ENCODE results near the gene ZP1. TPM values are rescaled to one million over a fixed set of nuclear protein-coding genes. Genes with fewer than 3 reads are reported as not detected.

ZP1 gene
- total RNA-seq, 1 donor from 2014 or later = 1.4 TPM

DNA sequence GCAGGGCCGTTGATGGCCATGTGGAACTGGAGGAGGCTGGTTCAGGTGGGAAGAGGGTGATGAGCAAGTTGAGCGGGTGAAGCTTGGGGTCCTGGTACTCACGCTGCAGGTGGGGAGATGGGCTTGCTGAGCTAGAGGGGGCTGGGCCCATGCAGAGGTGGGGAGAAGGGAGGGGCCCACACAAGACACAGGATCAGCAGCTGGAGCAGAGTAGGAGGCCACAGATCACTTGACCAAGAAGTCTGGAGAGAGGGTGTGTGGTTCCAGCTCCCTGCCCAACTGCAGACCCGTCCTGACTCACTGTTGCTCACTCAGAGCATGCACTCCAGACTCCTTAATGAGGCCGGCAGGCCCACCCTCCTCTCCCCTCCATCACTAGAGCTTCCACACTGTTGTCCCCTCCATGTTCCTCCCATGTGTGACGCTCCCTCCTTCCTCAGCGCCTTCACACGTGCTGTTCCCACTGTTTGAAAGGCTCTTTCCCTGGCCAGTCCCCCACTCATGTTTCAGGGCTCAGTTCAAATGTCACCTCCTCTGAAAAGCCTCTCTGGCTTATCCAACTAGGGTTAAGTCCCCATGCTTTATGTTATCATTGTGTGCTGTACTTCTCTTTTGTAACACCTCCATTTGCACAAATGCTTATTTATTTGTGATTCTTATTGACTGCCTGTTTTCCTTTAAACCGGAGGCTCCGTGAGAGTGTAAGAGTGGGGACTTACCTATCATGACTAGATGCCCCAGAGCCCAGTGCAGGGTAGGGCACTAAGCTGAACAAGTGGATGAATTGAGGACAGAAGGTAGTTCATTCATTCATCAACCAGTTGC, 23.1 kb upstream of the ZP1 start:
- DNase-seq (ENCODE audit: low spot score) = no peak

DNA sequence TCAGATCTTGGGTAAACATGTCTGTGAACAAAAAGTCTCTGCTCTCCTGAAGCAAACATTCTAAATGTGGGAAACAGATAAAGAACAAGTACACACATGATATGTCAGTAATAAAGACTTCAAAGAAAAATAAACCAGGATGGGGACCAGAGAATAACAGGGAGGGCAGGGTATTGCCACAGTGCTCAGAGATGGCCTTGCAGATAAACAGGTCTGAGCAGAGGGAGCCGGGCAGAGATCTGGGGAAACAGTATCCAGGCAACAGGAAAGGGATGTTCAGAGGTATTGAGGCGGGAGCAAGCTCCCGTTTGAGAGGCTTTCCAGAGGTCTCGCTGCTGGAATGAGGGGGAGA, 22.5 kb upstream of the ZP1 start:
- no peak for DNase-seq (ENCODE audit: low spot score)

DNA sequence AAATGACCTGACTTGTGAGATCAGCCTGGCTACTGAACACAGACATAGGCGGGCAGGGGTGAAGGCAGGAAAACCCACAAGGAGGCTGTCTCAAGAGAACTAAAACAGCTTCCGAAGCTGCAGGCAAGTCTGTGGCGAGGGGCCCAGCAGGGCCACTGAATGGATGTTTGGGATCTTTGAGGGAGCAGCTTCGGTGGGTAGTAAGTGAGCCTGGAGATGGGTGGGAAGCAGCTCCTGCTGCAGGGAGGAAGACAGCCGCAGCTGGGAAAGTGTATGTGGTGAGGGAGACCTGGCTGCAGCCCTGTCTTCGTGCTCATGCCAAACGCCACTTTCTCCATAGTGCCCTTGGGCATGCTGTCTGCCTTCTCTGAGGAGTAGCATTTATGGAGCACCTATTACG, 22.0 kb upstream of the ZP1 start:
- DNase-seq (ENCODE audit: low spot score) = no peak

DNA sequence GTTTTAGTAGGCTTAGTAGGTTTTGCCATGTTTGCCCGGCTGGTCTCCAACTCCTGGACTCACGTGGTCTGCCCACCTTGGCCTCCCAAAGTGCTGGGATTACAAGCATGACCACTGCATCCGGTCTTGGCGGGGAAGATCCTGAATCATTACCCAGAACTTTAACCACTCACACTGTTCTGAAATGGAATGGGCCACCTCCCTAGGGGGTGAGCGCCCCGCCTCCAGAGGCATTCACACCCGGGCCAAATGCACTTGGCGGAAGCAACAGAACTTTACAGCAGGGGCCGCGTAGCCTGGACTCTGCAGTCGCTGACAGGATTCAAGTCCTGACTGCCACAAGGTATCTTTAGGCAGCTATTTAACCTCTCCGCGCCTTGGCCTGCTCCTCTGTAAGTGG, 20.1 kb upstream of the ZP1 start:
- no peak for DNase-seq (ENCODE audit: low spot score)

DNA sequence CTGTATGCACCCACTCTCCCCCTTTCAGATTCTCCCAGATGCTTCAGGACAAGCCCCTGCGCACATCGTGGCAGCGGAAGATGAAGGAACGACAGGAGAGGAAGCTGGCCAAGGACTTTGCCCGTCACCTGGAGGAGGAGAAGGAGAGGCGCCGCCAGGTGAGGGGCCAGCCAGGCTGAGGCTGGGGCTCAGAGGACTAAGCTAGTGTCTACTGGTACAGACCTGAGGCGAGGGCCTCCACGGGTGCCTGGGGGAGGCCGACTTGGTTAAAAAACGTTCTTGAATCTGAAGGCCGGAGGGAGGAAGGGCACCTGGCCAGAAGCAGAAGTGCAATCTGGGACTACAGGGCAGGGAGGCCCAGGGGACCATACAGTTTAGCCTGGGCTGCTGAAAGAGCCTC, 19.4 kb upstream of the ZP1 start:
- DNase-seq (ENCODE audit: low spot score) = no peak

DNA sequence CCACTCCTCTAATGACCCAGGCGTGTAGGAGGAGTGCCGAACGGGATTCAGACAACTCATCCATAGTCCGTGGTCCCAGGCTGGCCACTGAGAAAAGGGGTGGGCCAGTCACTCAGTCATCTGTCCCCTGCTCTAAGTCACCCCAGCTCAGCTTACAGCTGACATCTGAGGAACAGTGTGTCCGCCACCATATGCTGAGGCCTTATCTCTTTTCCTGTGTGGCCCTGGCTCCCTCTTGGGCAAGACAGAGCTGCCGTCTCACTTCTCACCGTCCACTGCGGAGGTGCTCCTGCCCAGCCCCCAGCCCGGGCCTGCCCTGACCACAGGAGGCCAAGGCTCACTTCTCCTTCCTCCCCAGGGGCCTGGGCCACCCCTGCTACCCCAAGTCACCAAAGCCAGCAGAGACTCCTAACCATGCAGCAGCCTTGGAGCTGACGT, 18.6 kb upstream of the ZP1 start:
- no peak for DNase-seq (ENCODE audit: low spot score)

DNA sequence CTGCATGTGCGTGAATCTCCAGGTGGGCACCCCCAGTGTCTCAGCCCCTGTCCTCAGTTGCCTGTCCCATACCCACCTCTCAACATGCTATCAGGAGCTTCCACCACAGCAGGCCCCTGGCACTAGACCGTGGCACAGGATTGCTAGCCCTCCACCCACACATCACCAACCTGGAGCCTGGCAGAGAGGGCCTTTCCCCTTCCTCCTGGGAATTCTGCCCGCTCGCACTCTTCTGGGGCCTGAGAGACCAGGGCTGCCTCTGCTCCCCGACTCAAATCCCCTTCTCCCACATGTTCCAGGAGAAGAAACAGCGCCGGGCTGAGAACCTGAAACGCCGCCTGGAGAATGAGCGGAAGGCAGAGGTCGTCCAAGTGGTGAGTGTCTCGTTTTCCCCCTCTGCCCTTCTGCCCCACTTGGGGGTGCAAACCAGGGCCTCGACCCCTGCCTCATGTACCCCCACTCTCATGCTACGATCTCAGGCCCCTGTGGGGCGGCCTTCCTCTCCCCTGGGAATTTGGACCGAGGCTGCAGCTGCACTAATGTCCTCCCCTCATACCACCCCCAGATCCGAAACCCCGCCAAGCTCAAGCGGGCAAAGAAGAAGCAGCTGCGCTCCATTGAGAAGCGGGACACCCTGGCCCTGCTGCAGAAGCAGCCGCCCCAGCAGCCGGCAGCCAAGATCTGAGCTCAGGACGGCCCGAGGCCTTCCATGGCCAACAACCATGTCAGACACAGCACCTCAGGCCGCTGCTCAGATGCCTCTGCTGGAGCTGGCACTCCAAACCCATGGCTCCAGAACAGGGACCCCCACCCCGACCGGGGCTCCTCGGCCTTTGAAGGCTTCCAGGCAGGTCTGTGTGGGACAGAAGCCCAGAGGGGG, 17.5 kb upstream of the ZP1 start:
- no peak for DNase-seq (ENCODE audit: low spot score)

DNA sequence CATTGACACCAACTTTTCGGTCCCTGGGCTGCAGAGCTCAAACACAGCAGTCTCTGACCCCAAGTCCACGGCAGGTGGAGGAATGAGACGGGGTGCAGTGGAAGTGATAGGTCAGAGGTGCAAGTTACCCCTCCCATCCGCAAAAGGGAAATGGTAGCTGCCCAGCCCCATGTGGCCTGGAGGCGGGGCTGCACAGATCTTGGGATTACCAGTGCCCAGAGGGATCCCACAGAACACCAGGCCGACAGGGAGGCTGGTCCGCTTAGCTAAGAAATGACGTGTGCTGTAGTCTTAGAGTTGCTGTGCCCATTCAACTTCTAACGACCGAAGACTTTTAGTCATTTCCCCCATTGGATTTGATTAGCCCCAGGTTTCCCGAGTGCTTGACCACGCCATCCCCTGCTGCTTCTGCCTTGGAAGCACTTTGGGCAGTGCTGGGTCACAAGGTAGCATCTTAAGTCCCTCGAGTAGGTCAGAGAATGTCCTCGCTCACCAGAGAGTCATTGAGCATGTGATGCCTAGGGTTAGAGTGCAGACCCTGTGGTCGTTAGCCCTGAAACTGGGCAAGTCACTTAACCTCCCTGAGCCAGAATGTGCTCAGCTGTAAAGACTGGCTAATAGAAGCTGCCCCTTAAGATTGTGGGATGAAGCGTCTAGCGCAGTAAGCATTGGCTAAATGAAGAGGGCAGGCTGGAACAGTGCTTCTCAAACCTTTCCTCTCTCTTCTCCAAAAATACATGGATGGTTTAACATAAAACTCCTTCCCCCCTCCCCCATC, 15.8 kb upstream of the ZP1 start:
- no peak for DNase-seq (ENCODE audit: low spot score)

DNA sequence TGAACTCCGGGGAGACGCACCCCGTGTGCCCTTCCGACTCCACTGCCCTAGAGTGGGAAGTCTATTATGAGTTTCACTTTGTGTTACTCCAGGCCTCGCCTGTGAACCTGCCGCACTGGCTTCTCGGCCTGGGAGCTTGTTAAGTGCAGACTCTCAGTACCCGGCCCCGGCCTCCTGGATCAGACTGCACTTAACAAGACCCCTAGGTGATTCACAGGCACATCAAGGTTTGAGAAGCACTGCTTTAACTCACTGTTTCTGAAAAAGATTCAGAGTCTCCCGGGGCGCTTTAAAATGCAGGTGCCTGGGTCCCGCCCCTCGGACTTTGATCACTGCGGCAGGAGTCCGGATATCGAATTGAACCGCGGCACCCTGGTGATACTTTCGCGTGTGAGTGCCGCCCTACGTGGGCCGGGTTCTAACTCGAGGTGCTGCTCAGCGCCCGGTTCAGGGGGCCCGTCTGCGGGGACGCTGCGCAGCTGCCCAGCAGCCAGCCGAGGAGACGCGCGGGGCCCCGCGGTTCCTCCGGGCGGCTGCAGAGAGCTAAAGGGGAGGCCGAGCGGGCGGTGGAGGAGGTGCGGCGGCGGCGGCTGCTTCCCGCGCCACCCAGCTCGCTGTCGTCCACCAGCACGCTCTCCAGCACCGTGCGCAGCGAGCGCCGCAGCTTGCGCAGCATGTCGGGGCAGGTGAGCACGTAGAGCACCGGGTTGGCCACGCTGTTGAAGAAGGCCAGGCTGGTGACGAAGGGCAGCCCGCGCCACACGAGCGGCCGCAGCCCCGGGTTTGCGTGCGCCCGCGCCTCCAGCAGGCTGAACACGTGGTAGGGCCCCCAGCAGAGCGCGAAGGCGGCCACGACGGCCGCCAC, 15.0 kb upstream of the ZP1 start:
- no peak for DNase-seq (ENCODE audit: low spot score)

DNA sequence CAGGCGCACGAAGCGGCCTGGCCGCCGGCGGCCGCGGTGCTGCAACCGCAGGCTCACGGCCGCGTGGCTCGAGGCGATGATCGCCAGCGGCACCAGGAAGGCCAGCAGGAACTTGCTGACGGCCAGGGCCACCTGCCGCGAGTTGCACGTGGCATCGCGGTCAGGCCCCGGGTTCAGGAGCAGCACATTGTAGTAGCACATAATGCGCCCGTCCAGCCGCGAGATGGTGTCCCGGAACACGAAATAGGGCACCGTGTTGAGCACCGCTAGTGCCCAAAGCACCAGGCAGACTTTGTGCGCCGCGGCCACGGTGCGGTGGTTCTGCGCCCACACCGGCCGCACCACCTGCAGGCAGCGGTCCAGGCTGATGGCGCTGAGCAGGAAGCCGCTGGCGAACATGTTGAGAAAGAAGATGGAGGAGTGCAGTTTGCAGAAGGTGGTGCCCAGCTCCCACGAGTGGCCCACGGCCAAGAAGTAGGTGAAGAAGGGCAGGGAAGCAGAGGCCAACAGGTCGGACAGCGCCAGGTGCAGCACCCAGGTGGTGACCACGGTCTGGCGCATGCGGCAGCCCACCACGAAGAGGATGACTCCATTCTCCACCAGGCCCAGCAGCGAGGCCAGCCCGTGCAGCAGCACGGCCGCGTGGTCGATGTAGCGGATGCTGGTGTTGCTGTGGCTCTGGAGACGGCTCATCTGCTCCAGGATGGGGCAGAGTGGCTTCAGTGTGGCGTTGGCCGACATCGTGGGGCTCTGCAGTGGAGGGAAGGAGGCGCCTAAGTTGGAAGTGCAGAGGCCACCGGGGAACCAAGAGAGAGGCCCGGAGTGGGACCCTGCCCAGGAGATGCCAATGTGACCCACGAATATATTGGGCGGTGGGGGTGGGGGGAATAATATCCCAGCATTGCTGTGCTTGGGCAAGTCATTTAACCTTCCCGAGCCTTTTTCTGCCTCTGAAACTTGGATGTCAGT, 14.1 kb upstream of the ZP1 start:
- no peak for DNase-seq (ENCODE audit: low spot score)

DNA sequence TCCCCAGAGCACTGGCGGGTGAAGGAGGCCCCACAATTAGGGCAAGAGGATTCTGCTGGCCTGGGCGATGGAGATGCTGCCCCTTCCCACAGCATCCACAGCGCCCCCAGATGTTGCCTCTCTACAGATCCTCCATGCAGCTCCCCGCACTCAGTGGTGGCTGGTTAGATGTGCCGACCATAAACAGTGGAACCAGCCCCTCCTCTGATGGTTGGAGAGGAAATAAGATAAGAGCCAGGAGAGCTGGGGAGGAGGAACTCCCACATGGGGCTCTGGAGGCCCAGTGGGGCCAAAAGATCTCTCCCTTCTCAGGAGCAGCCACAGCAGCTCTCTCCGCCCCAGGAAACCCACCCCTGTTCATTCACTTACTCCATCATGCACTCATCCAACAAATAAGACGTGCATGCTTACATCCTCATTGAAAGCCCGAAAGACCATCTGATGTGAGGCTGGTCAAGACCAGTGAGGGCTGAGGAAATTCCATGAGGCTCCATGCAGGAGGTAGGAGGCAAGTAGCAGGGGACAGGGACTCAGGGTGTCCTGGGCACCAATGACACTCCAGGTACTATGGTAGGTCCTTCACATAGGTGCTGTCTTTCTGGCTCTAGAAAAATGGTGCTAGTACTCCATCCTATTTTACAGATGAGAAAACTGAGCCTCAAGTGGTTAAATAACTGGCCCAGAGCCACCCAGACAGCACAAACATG, 13.0 kb upstream of the ZP1 start:
- no peak for DNase-seq (ENCODE audit: low spot score)

DNA sequence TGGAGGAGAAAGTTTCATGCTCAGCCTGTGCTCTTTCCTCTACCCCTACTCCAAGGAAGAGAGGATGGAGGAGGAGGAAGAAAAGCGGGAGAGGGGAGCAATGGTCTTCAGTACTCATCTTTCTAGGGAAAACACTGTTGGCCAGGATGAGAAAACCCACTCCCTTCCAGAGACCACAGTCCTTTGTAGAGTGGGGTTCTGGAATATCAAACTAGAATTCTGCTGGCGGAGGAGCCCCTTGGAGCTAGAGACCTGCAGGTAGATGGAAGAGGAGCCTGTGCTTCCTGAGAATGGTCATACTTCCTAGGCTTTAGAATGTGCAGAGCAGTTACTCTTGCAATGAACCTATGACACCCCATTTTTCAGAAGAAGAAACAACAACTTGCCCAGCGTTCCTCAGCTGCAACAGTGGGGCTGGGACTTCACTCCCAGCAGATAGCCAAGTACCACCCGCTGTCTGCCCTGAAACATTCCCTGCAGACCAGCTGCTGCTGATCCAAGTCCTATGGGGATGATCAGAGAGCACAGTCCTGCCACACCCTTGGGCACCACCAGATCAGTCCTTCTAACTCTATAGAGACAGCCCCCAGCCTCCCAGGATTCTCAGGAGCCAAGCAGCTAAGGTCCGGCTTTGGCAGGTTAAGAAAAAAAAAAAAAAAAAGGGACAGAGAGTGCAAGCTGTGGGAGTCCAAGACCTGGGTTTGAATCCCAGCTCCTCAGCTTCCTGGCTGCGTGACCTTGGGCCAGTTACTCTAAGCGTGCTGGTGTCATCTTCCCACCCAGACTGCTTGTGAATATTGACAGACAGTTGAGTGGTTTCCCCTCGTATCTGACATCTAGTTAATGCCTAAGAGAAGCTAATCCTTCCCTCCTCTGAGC, 12.3 kb upstream of the ZP1 start:
- DNase-seq (ENCODE audit: low spot score) = no peak

DNA sequence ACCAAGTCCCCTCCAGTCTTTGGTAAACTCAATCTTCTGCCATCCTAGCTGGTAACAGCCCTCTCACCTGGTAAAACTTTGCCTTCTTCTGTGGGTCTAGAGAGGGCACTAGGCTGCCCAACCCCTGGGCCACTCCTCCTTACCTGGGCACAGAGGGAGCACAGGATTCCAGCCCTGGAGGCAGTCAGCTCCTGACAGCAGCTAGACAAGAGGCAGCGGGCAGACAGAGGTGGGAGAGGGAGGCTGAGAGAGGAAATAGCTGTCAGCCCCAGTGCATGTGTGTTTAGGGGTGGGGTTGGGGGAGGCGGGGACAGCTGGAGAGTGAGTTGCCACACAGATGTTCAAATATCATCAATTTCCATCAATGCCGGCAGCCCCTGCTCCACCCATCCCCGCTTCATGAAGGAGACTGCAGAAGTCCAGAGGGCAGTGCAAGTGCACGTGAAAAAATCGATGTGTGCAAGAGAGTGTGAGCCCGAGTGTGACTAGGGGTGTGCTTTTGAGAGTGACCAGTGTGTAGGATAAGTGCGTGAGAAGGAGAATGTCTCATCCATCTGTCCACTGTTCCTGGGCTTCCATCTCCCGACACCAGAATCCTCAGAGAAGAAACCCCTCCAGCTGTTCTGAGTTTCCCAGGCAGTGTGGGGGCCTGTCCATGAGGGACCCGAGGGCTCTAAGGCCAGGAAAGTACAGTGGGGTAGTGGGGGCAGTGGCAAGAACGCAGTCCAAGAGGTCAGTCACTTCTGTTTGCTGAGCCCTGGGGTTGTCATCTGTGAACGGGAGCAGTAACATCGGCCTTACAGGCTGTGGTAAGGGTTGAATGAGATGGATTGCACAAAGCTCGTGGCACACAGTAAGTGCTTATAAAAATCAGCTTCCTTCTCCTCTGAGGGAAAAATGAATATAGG, 11.4 kb upstream of the ZP1 start, which contains the start of gene PTGDR2:
PTGDR2 (minus strand) TSS at position 225 of the 908 bp plus-strand sequence. CDS start 2,228 bp downstream, outside the sequence.
- no peak for DNase-seq (ENCODE audit: low spot score)

DNA sequence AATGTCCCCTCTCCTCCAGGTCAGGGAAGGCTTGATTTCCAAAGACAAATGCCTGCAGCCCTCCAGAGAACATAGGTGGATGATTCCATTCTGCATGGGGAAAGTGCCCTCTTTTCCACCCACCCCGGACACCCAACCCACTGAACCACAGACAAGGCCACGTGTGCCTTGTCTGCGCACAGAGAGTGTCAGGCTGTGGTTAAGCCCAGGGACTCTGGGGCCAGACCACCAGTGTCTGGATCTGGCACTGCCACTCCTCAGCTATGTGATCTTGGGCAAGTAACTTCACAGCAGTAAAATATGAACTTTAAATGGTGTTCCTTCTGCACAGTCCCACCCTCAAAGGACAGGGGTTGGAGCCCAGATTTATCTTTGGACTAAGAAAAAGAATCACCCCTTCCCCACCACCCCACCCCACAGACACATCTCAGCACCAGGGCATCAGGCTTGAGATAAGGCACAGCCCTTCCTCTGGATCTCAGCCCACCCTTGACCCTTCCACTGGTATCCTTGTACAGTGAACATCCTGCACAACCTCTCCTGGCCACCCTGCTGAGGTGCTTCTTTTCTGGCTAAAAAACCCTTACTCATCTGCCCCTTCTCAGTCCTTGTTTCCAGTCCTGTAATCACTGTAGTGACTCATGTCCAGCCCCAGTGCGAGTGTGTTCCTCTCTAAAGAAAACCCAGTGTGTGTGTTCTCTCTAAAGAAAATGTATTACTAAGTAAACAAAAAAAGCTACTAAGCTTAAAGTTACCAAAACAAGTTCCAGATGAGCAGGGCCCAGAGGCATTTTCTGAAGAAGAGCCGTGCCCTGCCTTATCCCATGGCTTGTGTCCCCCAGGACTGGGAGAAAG, 9.7 kb upstream of the ZP1 start:
- DNase-seq (ENCODE audit: low spot score) = no peak

DNA sequence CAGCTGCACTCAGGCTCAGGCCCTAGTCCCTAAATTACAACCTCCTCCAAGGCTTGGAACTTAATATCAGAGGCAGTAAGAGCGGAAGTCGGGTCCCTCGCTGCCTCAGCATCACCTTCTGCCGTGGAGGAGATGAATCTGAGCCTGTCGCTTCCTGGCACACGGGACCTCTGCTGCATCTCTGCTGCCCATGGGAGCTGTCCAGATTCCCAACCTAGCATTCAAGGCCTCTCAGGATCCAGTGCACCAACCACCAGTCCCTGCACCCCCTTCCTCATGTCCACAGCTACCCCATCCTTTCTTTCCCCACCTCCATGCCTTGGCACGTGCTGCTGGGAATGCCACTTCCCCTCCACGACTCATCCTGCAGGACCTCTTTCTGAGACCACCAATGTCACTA, 9.1 kb upstream of the ZP1 start:
- no peak for DNase-seq (ENCODE audit: low spot score)
